ENCODE results near the gene DRAM1. TPM values are rescaled to one million over a fixed set of nuclear protein-coding genes. Genes with fewer than 3 reads are reported as not detected.

The DRAM1 gene
- total and polyA plus RNA-seq, 9 of the 15 experiments (the other 6 are each of a cell fraction or from before 2014, with no cell fraction given), result 1.4 to 4.3 (median 2.7) TPM

- no peak for TF ChIP-seq KDM1A (IDR thresholded peaks at IDR 0.05)
- 0 out of 2 replicates have a peak, but pooled peaks have one; percentile 13 for TF ChIP-seq CTBP1 (IDR thresholded peaks at IDR 0.05; ENCODE audit: borderline replicate concordance)
These were observed 48.8 kb upstream of the DRAM1 start (continued) for GRCh38 chr12:101828463-101829196.

- peaks cover 5% of the 10 kb centered on the region; the same call in 1 of the 3 replicates for H3K36me3 ChIP-seq (ENCODE audit: control insufficient read depth, insufficient read depth, low read length)
- ChIA-PET CTCF (ENCODE audit: low intra/inter-chr PET ratio) (interaction anchor here (0.6 to 3.1 kb wide), 3 partner anchors 10 to 416 kb away, joined by 3 to 23 read pairs (median 7); no protein-coding TSS in a partner anchor), POLR2A (interaction anchor here (0.7 to 7.5 kb wide), 8 partner anchors 8 to 423 kb away, joined by 3 to 41 read pairs (median 3); partner anchors contain the start of genes ARL1 and DRAM1)
- H3K79me2 ChIP-seq (ENCODE audit: control insufficient read depth, insufficient read depth, low read length), result peaks cover 52% of the 10 kb centered on the region
- in situ Hi-C loops (cut with MboI) (loop anchor here (5.0 kb wide), 1 partner anchor 53 kb away; no protein-coding TSS in a partner anchor), intact Hi-C loops (cut with micrococcal nuclease) (loop anchor here (2.0 to 10.0 kb wide), 3 partner anchors 37 to 255 kb away; no protein-coding TSS in a partner anchor)
- H2AFZ ChIP-seq (ENCODE audit: low read depth, low read length), result peak overlapping the region; percentile 96
- 2% methylated on average over 11 of the region's 11 CpGs for WGBS (ENCODE audit: insufficient coverage, low coverage, missing lambda C conversion rate)
- no peaks in the 10 kb centered on the region for H4K20me1 ChIP-seq (replicated peaks; ENCODE audit: control insufficient read depth, insufficient read depth, low read length)
- H3K9me3 ChIP-seq (replicated peaks; ENCODE audit: control insufficient read depth, insufficient read depth, low read depth, low read length), result no peaks in the 10 kb centered on the region
- DNase-seq (ENCODE audit: extremely low read depth in 1 of 4, low spot score in 3 of 4), result peak in 1 of 4 experiments; percentile 47
- peak overlapping the region; percentile 77 for H3K27ac ChIP-seq (ENCODE audit: extremely low read depth, low read depth, low read length)
- BruUV-seq (replicated peaks), result no TSS peak
- no peaks in the 10 kb centered on the region for H3K9me1 ChIP-seq (ENCODE audit: control insufficient read depth, insufficient read depth, low read length)
- peak overlapping the region; percentile 78 to 99 for H3K9ac ChIP-seq (ENCODE audit: insufficient read depth in 1 of 2, low read depth in 2 of 2, low read length in 2 of 2)
- FAIRE-seq, result peak; percentile 55
- H3K27me3 ChIP-seq (ENCODE audit: control insufficient read depth in 2 of 2, insufficient read depth in 2 of 2, low read length in 2 of 2), result no peaks in the 10 kb centered on the region
- H3K4me3 ChIP-seq, result peak overlapping the region; percentile 89
- ATAC-seq, result peak; percentile 2
- H3K4me1 ChIP-seq (replicated peaks in 1 of 2; ENCODE audit: control insufficient read depth in 2 of 2, insufficient read depth in 2 of 2, low read length in 2 of 2), result peaks cover 14 to 41% of the 10 kb centered on the region in 2 experiments
- H3K4me2 ChIP-seq (ENCODE audit: insufficient read depth, low read length), result peak overlapping the region; percentile 91
- TF ChIP-seq ZNF175 (CRISPR knock-in tag; IDR thresholded peaks at IDR 0.05; ENCODE audit: low read depth) (peak; percentile 86), LARP7 (IDR thresholded peaks at IDR 0.05) (peak; percentile 23; the same call in 1 of the 2 replicates), PHF21A (IDR thresholded peaks at IDR 0.05; ENCODE audit: borderline replicate concordance, low read depth) (no peak), NELFE (IDR thresholded peaks at IDR 0.05; ENCODE audit: insufficient read depth, insufficient read length) (no peak)
- TF ChIP-seq, protein P1, sequence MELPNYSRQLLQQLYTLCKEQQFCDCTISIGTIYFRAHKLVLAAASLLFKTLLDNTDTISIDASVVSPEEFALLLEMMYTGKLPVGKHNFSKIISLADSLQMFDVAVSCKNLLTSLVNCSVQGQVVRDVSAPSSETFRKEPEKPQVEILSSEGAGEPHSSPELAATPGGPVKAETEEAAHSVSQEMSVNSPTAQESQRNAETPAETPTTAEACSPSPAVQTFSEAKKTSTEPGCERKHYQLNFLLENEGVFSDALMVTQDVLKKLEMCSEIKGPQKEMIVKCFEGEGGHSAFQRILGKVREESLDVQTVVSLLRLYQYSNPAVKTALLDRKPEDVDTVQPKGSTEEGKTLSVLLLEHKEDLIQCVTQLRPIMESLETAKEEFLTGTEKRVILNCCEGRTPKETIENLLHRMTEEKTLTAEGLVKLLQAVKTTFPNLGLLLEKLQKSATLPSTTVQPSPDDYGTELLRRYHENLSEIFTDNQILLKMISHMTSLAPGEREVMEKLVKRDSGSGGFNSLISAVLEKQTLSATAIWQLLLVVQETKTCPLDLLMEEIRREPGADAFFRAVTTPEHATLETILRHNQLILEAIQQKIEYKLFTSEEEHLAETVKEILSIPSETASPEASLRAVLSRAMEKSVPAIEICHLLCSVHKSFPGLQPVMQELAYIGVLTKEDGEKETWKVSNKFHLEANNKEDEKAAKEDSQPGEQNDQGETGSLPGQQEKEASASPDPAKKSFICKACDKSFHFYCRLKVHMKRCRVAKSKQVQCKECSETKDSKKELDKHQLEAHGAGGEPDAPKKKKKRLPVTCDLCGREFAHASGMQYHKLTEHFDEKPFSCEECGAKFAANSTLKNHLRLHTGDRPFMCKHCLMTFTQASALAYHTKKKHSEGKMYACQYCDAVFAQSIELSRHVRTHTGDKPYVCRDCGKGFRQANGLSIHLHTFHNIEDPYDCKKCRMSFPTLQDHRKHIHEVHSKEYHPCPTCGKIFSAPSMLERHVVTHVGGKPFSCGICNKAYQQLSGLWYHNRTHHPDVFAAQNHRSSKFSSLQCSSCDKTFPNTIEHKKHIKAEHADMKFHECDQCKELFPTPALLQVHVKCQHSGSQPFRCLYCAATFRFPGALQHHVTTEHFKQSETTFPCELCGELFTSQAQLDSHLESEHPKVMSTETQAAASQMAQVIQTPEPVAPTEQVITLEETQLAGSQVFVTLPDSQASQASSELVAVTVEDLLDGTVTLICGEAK (IDR thresholded peaks at IDR 0.05), result 0 out of 2 replicates have a peak, but pooled peaks have one; percentile 33
- TF ChIP-seq, protein P1 (CRISPR knock-in tag; IDR thresholded peaks at IDR 0.05), result no peak
These were observed 47.6 kb upstream of the DRAM1 start for GRCh38 chr12:101829639-101830366.

All from K562 (cell line).